Smooth muscle cell (in vitro differentiated cells): ENCODE data around the gene NOP56. TPM values are rescaled to one million over a fixed set of nuclear protein-coding genes. Genes with fewer than 3 reads are reported as not detected.

Source experiments
- DNase-seq: peaks from one replicate; lab custom pipeline; 2025; ENCODE audit not compliant: unreplicated experiment; lab: John Stamatoyannopoulos, UW
- H2AFZ ChIP-seq: fragments of 200-600 bp; sonication (generic); 2 replicates; pipeline ENCODE4 v1.6.0; 2016; ENCODE audit warnings: antibody characterized with exemption, low read depth, mild to moderate bottlenecking
- H3F3A ChIP-seq: fragments of 200-600 bp; sonication (generic); 2 replicates; pipeline ENCODE4 v1.6.0; 2017; ENCODE audit warnings: antibody characterized with exemption, low read depth
- H3K27ac ChIP-seq: fragments of 200-600 bp; sonication (generic); 2 replicates; pipeline ENCODE4 v1.5.1; 2016; ENCODE audit warnings: low read depth, mild to moderate bottlenecking
- H3K27me3 ChIP-seq: fragments of 200-600 bp; sonication (generic); 2 replicates; pipeline ENCODE4 v1.6.1; 2016; ENCODE audit warnings: low read depth, mild to moderate bottlenecking
- H3K36me3 ChIP-seq: fragments of 200-600 bp; sonication (generic); 2 replicates; pipeline ENCODE4 v1.5.1; 2016; ENCODE audit warnings: low read depth
- H3K4me1 ChIP-seq: fragments of 200-600 bp; sonication (generic); 2 replicates; pipeline ENCODE4 v1.5.1; 2016; ENCODE audit warnings: low read depth
- H3K4me2 ChIP-seq: fragments of 200-600 bp; sonication (generic); 2 replicates; pipeline ENCODE4 v1.6.0; 2016; ENCODE audit warnings: mild to moderate bottlenecking
- H3K4me3 ChIP-seq: fragments of 200-600 bp; sonication (generic); 2 replicates; pipeline ENCODE4 v1.5.1; 2016; ENCODE audit warnings: mild to moderate bottlenecking
- H3K79me2 ChIP-seq: fragments of 200-600 bp; sonication (generic); 2 replicates; pipeline ENCODE4 v1.6.0; 2016; ENCODE audit warnings: low read depth, mild to moderate bottlenecking
- H3K9ac ChIP-seq: fragments of 200-600 bp; sonication (generic); 2 replicates; pipeline ENCODE4 v1.6.0; 2016; ENCODE audit warnings: low read depth
- H3K9me3 ChIP-seq: fragments of 200-600 bp; sonication (generic); replicated peaks from 2 replicates; pipeline ENCODE4 v1.5.1; 2016; ENCODE audit warnings: low read depth
- H4K20me1 ChIP-seq: fragments of 200-600 bp; sonication (generic); 2 replicates; pipeline ENCODE4 v1.6.0; 2016; ENCODE audit warnings: low read depth
- WGBS: methylation state at CpG from one replicate; pipeline ENCODE4 v1.1.7; 2016; ENCODE audit warnings: low lambda C conversion rate; 5-methylcytosine and 5-hydroxymethylcytosine counted together
- polyA plus RNA-seq: library from polyadenylated mRNA; unstranded; fragments of >200 nt; fragmentation: Nextera tagmentation; extraction: Ambion mirVana; gene quantifications from 2 replicates; pipeline ENCODE4 v1.2.1, GENCODE V29; 2016
- total RNA-seq: library from RNA; depleted of rRNA; stranded (reverse); fragments of >200 nt; gene quantifications from 2 replicates; pipeline ENCODE4 v1.2.3, GENCODE V29; 2014
- TF ChIP-seq, protein P1 (sequence below): fragments of 200-600 bp; sonication (generic); IDR thresholded peaks from 2 replicates; pipeline ENCODE4 v1.5.1; 2017; ENCODE audit warnings: borderline replicate concordance, mild to moderate bottlenecking, antibody characterized with exemption; ENCODE audit not compliant: insufficient read depth, poor library complexity, severe bottlenecking

The NOP56 gene
- total and polyA plus RNA-seq, 2 experiments from 2014 or later: 108 to 115 TPM

DNA sequence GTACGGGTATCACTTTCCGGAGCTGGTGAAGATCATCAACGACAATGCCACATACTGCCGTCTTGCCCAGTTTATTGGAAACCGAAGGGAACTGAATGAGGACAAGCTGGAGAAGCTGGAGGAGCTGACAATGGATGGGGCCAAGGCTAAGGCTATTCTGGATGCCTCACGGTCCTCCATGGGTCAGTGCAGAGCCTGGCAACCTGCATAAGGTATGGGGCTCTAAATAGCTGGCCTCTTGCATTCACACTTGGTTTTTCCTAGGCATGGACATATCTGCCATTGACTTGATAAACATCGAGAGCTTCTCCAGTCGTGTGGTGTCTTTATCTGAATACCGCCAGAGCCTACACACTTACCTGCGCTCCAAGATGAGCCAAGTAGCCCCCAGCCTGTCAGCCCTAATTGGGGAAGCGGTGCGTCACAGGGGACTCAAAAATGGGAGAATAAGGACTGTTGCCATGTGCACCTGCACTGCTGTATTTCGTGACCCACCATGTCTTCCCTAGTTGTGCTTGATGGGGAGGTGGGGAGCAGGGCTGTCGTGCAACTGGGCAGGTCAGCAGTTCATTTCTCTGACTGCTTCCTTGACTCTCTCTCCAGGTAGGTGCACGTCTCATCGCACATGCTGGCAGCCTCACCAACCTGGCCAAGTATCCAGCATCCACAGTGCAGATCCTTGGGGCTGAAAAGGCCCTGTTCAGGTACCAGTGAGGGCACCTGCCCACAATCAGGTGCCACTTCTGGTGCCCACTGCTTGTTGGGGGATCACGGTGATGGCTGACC is 3.1 kb downstream of the NOP56 start:
- peaks cover 30% of the 10 kb centered on the region for H4K20me1 ChIP-seq
- no peak overlapping the region for H3K9ac ChIP-seq
- H3K27ac ChIP-seq: no peak overlapping the region
- H3K9me3 ChIP-seq: no peaks in the 10 kb centered on the region
- peaks cover 35% of the 10 kb centered on the region for H3K79me2 ChIP-seq
- H3K27me3 ChIP-seq: no peaks in the 10 kb centered on the region
- 96% methylated on average over 17 of the region's 17 CpGs for WGBS
- no peak overlapping the region for H3K4me2 ChIP-seq
- peaks cover 17% of the 10 kb centered on the region for H3K4me1 ChIP-seq
- H3F3A ChIP-seq: peaks cover 33% of the 10 kb centered on the region
- DNase-seq: no peak
- no peak overlapping the region for H3K4me3 ChIP-seq
- H2AFZ ChIP-seq: no peak overlapping the region
- H3K36me3 ChIP-seq: no peaks in the 10 kb centered on the region
- TF ChIP-seq, protein P1, sequence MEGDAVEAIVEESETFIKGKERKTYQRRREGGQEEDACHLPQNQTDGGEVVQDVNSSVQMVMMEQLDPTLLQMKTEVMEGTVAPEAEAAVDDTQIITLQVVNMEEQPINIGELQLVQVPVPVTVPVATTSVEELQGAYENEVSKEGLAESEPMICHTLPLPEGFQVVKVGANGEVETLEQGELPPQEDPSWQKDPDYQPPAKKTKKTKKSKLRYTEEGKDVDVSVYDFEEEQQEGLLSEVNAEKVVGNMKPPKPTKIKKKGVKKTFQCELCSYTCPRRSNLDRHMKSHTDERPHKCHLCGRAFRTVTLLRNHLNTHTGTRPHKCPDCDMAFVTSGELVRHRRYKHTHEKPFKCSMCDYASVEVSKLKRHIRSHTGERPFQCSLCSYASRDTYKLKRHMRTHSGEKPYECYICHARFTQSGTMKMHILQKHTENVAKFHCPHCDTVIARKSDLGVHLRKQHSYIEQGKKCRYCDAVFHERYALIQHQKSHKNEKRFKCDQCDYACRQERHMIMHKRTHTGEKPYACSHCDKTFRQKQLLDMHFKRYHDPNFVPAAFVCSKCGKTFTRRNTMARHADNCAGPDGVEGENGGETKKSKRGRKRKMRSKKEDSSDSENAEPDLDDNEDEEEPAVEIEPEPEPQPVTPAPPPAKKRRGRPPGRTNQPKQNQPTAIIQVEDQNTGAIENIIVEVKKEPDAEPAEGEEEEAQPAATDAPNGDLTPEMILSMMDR: no peak

DNA sequence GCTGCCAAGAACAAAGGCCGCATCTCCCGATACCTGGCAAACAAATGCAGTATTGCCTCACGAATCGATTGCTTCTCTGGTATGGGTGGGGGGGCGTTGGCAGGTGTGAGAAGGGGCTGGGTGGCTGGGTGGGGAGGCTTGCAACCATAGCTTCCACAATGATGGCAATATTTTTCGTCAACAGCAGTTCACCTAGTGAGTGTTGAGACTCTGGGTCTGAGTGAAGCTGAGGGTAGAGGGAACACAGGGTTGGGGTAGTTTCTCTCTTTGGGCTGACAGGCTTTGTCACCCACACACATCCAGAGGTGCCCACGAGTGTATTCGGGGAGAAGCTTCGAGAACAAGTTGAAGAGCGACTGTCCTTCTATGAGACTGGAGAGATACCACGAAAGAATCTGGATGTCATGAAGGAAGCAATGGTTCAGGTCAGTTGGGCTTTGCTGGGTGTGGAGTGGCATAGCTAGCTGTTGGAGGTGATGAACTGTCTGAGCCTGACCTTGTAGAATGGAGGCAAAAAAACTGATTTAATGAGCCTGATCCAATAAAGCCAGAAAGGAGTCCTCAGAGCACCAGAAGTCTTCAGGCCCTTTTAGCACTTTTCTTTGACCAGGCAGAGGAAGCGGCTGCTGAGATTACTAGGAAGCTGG is 4.2 kb downstream of the NOP56 start:
- Histone ChIP-seq H3K36me3 (no peaks in the 10 kb centered on the region), H2AFZ (no peak overlapping the region), H3F3A (peaks cover 33% of the 10 kb centered on the region), H3K4me2 (no peak overlapping the region), H3K9me3 (no peaks in the 10 kb centered on the region), H4K20me1 (peaks cover 30% of the 10 kb centered on the region), H3K9ac (no peak overlapping the region), H3K27ac (no peak overlapping the region), H3K4me1 (peaks cover 12% of the 10 kb centered on the region), H3K27me3 (no peaks in the 10 kb centered on the region), H3K4me3 (no peak overlapping the region), H3K79me2 (peaks cover 35% of the 10 kb centered on the region)
- no peak for DNase-seq
- 98% methylated on average over 12 of the region's 12 CpGs for WGBS
- TF ChIP-seq, protein P1: no peak

DNA sequence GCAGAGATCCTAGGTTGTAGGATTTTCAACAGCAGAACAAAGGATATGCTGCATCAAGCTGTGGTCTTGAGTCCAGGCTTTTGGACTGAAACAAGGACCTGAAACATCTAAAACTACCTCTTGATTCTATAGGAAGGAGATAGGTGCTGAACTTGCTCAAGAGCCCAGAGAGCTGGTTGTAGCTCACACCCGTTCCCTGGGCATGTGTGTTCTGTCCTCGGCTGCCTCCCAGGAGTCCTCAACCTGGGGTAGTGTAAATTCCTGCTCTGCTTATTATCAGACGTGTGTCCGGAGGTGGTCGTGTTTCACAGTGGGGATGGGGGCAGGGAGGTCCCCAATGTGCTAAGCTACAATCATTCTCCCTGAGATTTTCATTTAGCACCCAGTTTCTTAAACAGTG is 4.8 kb downstream of the NOP56 start:
- Histone ChIP-seq H3K79me2 (peaks cover 38% of the 10 kb centered on the region), H3K36me3 (no peaks in the 10 kb centered on the region)

More for the DNA sequence above, 4.8 kb downstream of the NOP56 start:
- Histone ChIP-seq H3K9me3 (no peaks in the 10 kb centered on the region), H3K9ac (no peak overlapping the region), H3F3A (peaks cover 29% of the 10 kb centered on the region), H4K20me1 (peaks cover 30% of the 10 kb centered on the region), H2AFZ (no peak overlapping the region), H3K4me3 (no peak overlapping the region), H3K27ac (no peak overlapping the region), H3K4me2 (no peak overlapping the region), H3K27me3 (no peaks in the 10 kb centered on the region), H3K4me1 (peaks cover 12% of the 10 kb centered on the region)
- no peak for DNase-seq
- TF ChIP-seq, protein P1: no peak
- WGBS: 93% methylated on average over 5 of the region's 5 CpGs
